ENCODE measurements around the gene CAPRIN1.

DNA sequence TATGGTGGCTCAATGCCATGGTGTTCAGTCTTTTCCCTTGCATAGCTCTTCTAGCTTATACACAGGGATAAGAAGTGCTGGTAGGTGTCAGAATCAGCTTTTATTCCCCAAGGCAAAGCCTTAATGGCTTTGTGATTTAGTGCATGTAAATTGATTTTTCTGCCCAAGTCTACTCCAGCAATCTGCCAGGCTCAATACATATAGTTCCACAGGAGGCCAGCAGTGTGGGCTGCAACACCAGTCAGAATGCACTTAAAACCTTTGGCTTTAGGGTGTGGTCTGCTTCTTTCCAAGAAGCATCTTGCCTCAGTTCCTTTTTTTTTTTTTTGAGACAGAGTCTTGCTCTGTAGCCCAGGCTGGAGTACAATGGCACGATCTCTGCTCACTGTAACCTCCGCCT lies 14.5 kb upstream of the CAPRIN1 start:
- TF ChIP-seq POLR2A (IDR thresholded peaks at IDR 0.05; ENCODE audit: low read length) (no peak), GATA1 (IDR thresholded peaks at IDR 0.05; ENCODE audit: low read depth, low read length) (no peak)

All from erythroblast (primary cell).